Measurements from ENCODE around the gene PAQR8.
"Not testable (repeated sequence)": the region's sequence is repeated elsewhere in the genome, so short reads cannot be mapped to it uniquely, and the experiment has no call there.

Gene PAQR8

DNA sequence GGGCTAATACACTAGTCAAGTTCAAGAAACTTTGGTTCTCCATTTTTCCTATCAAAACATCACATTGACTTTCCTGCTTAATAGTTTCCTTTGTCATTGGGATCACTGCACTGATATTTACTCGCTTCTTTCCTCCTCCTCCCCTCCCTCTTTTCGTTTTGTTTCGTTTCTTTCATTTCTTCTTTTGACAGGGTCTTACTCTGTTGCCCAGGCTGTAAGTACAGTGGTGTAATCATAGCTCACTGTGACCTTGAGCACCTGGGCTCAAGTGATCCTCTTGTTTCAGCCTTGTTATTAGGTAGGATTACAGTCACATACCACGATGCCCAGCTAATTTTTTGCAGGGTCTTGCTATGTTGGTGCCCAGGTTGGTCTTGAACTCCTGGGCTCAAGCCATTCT, 12.3 kb downstream of the PAQR8 start:
- no peak for DNase-seq (ENCODE audit: low read depth, low spot score)
- no peak overlapping the region for H3K27ac ChIP-seq

DNA sequence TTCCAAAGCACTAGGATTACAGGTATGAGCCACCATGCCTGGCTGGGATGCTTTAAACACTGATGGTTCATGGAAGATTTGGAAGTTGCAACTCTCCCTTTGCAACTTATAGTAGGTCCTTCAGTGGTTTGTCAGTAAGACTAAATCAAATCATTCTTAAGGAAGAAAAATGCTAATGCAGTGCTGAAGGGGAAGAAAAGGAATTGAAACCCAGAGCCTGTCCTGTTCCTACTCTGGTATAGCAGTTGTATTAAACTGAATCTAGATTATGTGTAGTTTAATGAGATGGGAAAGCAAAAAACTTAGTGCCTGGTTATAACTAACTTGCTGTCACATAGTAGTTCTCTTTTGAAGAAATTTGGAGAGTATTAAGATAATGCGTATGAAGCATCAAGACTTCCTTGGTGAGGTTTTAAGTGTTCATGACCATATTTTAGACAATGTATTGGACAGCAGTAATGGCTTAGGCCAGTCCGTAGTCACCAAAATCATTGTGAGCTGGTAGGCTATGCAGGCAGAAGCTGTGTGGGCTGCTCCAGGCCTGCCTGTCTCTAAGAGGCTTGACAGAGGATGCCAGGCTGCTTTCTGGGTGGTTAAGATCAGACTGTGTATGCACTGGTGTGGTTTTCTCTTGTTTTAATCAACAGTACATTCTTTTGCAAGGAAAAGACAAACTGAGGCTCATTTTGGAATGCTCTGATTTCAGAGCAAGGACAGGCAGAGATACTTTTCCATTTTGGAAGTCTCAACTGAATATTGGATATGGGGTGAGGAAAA, 14.0 kb downstream of the PAQR8 start:
- no peak overlapping the region for H3K27ac ChIP-seq
- no peak for DNase-seq (ENCODE audit: low read depth, low spot score)

DNA sequence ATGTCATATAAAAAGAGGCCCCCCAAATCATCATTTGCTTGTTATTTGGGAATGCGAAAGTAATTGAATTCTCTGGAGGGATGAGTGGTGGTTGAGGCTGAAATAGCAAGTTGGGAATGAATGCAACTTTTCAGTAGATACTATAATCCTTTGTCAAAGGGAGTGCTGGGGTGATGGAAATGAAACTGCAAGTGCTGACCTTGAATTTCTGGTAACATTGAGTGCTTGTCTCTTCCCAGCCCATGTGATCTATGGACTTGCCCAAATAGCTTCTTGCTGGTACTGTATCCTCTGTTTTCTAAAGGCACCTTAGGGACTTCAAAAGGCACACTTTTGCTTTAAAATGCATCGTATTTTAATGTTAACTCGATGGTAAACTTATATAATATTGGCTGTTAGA, 14.8 kb downstream of the PAQR8 start:
- no peak for DNase-seq (ENCODE audit: low read depth, low spot score)
- H3K27ac ChIP-seq, result no peak overlapping the region

DNA sequence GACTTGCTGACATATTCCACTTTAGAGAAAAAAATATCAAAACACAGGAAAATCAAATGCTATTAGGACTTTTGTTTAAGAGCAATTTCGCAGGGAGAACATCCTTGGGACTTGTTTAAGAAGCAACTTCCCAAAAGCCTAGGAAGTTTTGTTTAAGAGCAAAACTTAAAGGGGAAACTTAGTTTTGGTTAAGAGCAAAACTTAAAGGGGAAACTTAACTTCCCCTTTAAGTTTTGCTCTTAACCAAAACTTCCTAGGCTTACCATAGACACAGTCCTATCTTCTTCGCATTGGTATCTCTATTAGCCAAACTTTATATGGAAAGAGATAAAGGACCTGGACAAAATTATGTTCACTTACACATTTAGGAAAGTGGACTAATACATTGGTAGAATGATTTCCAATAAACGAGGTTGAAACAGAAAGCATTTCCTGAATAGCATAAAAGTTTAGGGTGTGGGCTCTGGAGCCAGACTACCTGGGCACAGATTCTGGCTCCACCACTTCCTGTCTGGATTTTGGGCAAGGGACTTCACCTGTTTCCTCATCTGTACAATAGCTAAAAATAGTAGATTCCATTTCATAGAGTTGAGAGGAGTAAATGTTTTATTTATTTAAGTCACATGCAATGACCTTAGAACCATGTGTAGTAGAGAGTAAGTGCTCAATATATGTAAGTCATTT, 15.7 kb downstream of the PAQR8 start:
- H3K27ac ChIP-seq, result no peak overlapping the region
- DNase-seq (ENCODE audit: low read depth, low spot score), result no peak

DNA sequence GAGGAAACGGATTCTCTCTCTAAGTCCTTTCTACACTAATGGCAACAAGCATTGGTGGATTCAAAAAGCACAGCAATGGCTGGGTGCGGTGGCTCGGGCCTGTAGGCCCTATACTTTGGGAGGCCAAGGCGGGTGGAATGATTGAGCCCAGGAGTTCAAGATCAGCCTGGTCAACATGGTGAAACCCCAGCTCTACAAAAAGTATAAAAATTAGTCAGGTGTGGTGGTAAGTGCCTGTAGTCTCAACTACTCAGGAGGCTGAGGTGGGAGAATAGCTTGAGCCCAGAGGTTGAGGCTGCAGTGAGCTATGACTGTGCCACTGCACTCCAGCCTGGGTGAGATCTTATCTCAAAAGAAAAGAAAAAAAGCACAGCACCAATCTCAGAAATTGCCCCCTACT, 19.3 kb downstream of the PAQR8 start:
- DNase-seq (ENCODE audit: low read depth, low spot score), result no peak

DNA sequence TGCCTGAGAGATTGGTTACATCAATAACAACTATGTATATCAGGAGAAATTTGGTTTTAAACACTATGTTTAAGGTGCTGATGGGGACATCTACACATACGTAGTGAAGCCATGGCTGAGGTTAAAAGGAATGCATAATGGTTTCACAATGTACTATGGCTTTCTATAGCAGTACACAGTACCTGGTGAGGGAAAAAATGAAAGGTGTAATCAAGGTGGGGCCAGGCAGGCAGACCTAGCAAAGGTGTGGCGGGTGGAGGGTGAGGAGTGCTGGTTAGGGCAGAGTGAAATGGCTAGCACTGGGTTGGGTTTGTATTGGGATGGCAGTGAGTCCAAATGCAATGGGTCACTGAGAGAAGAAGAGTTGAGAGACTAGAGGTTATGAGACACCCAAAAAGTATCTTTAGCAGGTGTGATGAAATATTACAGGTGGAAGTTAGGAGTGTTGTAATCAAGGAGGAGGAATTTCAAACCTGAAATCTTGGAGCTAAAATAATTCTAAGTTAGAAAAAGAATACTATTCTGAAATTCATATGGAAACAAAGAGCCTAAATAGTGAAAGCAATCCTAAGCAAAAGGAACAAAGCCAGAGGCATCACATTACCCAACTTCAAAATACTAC, 22.3 kb downstream of the PAQR8 start:
- DNase-seq (ENCODE audit: low read depth, low spot score), result no peak
- H3K27ac ChIP-seq, result no peak overlapping the region

More for the DNA sequence above, 19.3 kb downstream of the PAQR8 start:
- no peak overlapping the region for H3K27ac ChIP-seq

DNA sequence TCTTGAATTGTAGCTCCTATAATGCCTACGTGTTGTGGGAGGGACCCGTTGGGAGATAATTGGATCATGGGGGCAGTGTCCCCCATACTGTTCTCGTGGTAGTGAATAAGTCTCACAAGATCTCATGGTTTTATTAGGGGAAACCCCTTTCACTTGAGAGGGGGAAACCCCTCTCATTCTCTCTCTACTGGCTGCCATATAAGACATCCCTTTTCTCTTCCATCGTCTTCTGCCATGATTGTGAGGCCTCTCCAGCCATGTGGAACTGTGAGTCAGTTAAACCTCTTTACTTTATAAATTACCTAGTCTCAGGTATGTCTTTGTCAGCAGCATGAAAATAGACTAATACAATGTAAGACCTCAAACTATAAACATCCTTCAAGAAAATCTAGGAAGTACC, 23.1 kb downstream of the PAQR8 start:
- no peak for DNase-seq (ENCODE audit: low read depth, low spot score)
- no peak overlapping the region for H3K27ac ChIP-seq

DNA sequence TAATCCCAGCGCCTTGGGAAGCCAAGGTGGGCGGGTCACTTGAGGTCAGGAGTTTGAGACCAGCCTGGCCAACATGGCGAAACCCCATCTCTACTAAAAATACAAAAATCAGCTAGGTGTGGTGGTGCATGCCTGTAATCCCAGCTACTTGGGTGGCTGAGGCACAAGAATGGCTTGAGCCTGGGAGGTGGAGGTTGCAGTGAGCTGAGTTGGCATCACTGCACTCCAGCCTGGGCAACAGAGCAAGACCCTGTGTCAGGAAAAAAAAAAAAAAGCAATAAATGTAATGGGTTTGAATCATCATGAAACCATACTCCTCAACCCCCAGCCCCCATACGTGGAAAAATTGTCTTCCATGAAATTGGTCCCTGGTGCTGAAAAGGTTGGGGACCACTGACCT, 26.2 kb downstream of the PAQR8 start:
- H3K27ac ChIP-seq; DNase-seq (ENCODE audit: low read depth, low spot score): not testable (repeated sequence)

DNA sequence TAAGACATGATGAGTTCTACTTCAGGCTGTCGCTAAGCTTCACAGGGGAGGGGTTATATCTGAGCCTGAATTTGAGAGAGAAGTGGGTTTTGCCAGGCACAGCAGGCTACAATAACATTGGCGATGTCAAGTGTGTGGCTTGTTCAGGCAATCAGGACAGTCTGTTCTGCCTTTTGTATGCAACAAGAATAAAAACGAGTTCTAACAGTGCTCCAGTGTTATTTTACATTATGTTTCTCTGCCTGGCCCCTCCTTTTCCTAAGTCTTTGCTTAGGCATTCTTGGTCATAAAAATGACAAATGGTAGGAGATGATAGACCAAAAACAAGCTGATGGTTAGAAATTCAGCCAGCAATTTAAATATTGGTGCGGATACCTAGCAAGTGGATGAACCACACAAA, 26.8 kb downstream of the PAQR8 start:
- H3K27ac ChIP-seq, result no peak overlapping the region
- no peak for DNase-seq (ENCODE audit: low read depth, low spot score)

DNA sequence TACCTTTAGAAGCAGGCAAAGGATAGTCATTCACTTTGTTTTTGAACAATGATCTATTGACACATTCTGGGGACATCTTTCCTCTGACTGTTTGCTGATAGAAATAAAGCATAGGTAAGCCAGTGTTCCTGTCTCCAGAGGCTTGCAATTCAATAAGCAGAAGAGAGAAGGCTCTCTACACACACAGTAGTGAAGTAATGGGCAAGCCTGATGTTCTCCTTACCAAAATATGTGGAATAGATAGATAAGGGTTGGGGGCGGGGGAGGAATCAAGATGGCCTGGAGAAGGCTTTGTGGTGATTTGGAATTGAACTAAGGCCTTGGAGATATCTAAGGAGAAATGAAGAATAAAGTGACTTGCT, 27.3 kb downstream of the PAQR8 start:
- DNase-seq (ENCODE audit: low read depth, low spot score), result no peak
- no peak overlapping the region for H3K27ac ChIP-seq

DNA sequence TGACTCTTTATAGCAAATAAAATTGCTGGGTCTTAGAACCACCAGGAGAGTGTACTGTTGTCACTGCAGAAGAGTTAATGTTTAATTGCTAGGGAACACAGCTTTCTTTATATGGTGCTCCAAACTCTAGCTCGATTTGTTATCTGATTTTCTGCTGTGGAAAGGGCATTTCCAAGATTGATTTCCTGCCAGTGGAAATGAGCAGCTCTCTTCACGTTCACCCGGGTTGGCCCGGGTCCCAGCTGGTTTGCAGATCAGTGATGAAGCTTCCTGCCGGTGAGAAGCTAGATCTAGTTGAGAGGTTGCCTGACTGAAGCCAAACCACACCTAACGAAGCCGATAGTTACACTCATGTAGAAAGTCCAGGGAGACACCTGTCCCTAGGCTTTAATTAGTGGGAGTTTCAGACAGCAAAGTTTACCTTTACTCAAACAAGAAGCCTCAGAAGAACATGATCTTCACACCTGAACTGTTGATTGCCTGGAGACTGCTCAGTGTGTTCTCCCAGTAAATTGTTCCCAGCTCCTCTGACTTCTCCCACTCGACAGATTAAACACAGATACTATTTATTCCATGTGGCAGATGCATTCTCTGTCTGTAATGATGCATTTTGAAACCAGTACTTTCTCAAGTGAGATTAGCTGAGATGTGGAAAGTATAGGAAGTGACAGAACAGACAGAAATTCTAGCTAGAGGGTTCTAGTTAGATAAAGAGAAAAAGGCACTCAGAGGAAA, 27.8 kb downstream of the PAQR8 start:
- peak overlapping the region; percentile 51 for H3K27ac ChIP-seq
- no peak for DNase-seq (ENCODE audit: low read depth, low spot score)

DNA sequence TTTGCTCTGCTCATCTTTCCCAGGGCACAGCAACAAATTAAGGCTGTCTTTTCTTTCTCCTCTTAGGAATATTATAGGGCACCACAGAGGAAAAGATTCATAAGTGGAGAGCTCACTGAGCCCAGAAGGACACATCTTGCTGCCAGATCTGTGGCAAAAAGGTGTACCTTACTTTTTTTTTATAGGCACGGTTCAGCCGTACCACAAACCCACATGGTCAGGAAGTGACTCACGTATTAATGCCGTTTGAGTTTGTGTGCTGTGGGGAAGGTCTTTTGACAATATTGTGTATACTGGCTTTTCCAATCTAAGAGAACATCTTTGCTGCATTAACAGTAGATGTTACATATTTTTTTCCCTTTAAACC, 28.4 kb downstream of the PAQR8 start:
- peak overlapping the region; percentile 51 for H3K27ac ChIP-seq
- DNase-seq (ENCODE audit: low read depth, low spot score), result no peak

DNA sequence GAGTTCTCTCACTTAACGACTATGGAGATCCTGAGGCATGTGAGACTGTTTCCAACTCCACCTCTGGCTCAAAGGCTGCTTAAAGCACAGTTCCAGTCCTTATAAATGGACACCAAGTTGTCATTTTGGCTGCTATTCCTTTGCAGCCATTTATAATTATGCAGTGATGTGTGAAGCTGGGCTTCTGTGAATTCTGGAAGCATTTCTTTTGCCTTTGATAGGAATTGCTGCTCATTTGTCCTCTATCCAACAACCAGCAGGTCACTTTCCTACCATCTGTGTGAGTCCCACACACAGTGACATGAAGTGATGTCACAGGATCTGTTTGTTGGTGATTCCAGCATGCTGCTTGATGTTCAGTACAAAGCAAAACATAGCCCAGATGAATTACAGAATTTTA, 29.6 kb downstream of the PAQR8 start:
- DNase-seq (ENCODE audit: low read depth, low spot score), result no peak
- H3K27ac ChIP-seq, result no peak overlapping the region

DNA sequence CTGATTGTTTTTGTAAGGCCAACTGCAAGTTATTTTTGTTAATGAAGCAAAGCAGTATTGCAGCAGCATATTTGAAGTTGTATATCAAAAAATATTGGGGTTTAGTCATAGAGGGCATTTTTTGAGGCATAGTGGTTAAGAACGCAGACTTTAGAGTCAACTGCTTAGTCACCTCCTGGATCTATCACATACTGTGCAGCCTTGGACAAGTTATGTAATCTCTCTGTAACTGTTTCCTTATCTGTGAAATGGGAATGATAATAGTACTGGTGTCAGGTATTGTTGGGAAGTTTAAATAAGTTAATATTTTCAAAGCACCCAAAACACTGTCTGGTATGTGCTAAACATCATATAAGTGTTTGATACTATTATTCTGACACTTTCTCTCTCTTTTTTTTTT, 31.0 kb downstream of the PAQR8 start:
- no peak for DNase-seq (ENCODE audit: low read depth, low spot score)

DNA sequence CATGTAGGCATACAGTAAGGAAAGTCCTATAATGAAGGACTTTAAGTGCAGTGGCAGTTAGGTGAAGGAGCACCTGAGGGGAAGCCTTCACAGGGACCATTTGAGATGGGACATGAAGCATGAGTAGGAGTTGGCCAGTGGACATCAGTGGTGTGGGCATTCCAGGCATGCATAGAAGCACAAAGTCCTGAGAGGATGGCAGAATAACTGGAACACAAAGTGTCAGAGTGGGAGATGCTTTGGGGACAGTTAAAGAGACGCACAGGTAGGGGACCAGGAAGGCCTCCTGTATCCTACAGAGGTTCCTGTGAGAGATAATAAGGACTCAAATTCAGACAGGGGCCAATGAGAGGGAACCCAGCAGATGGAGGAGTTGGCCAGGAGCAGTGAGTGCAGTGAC, 31.8 kb downstream of the PAQR8 start:
- DNase-seq (ENCODE audit: low read depth, low spot score), result no peak
- no peak overlapping the region for H3K27ac ChIP-seq

More for the DNA sequence above, 31.0 kb downstream of the PAQR8 start:
- no peak overlapping the region for H3K27ac ChIP-seq

DNA sequence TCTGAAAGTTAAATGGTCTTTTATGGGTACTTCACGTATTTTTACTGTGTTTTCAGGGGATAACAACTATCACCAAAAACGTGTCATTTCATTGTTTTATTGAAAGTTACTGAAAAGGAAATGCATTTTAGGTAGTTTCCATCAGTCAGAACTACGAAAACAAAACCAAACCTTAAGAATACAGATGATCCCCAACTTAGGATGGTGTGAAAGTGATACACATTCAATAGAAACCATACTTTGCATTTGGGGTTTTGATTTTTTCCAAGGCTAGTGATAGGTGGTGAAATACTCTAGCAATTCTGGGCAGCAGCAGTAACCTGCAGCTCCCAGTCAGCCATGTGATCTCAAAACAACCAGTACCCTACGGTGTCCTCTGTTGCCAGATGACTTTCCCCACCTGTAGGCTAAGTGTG, 32.3 kb downstream of the PAQR8 start:
- no peak overlapping the region for H3K27ac ChIP-seq
- DNase-seq (ENCODE audit: low read depth, low spot score), result no peak

DNA sequence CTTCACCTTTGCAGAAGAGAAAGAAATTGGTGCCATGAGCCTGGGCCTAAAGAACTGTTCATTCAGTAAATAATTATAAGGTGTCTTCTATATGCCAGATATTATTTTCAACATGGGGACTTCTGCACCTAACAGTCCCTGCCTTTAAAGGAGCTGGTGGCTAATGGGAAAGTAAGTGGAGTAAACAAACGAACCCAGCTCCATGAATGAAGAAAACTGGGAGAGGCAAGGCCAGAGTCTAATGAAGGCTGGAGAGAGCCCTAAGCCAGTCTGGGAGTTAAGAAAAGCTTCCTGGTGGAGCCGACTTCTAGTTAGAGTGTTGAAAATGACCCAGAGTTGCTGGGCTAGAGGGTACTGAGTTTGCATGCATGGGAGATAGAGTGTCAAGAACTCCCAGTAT, 34.0 kb downstream of the PAQR8 start:
- no peak for DNase-seq (ENCODE audit: low read depth, low spot score)
- no peak overlapping the region for H3K27ac ChIP-seq

DNA sequence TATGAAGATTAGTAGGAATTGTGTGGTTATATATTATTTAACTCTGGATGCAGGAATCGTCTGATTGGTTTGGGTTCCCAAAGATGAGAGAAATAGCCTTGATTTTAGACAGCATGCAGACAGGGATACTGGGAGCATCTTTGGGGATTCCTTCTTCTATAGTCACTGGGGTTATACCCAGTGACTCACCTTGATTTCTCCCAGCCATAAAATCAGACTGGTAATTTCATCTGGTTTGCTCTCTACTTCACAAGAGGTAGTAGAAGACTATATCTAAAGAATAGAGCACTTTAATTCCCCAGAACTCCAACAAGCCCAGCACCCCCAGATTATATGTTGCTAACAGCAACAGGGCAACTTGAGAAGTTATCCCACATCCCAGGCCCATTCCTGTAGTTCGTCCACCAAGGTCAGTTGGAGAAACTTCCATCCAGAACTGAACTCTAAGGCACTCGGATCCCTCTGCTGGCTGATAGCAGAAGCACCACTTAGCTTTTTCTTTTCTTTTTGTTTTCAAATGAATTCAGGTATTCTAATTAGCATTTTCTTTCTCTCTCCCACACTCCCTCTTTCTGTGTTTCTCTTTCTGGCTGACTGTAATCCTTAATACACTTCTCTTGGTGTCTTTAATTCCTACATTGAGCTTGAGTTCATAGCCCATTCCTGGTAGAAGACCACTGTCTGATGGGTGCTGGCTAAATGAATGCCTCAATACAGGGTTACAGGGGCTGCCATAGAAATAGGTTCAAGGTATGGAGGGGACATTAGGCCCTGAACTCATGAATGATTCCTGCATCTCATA, 37.8 kb downstream of the PAQR8 start:
- no peak overlapping the region for H3K27ac ChIP-seq
- no peak for DNase-seq (ENCODE audit: low read depth, low spot score)

DNA sequence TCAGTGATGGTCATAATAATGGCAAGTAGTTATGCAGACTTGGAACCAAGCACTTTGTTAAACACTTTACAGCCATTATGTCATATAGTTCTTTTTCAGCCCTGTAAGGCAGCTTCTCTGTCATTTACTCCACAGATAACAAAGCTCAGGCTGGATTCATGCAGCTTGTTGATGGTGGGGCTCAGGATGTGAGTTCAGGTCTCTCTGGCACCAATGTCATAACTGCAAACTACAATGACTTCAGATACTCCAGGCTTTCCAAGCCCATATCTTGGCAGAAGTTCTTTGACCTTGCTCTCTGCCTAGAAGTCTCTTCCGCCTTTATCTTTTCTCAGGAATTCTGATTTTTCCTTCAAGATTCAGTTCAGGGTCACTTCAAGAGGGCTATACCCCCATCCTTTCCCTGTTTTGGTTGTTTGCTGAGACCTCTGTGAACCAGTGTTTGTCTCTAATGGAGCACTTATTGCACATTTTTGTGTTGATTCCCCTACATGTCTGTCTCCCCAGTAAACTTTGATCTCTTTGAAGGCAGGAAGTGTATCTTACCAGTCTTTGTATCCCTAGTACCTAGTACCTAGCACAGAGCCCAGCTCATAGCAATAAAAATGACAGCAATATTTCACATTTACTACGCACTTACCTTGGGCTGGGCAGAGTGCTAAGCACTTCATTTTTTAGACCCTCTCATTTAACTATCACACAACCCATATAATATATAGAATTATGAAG, 38.5 kb downstream of the PAQR8 start:
- no peak for DNase-seq (ENCODE audit: low read depth, low spot score)
- no peak overlapping the region for H3K27ac ChIP-seq

DNA sequence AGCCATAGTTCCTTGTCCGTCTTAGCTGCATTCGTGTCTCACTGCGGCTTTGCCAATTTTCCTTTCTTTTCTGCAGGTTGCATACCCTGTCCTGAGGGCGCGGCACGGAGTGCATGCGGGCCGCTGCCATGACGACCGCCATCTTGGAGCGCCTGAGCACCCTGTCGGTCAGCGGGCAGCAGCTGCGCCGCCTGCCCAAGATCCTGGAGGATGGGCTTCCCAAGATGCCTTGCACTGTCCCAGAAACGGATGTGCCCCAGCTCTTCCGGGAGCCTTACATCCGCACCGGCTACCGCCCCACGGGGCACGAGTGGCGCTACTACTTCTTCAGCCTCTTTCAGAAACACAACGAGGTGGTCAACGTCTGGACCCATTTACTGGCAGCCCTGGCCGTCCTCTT, 41.1 kb downstream of the PAQR8 start:
- DNase-seq (ENCODE audit: low read depth, low spot score), result no peak
- no peak overlapping the region for H3K27ac ChIP-seq
